Ascending aorta (tissue), 2 donors: Measurements from ENCODE around the gene PARK7. TPM values are rescaled to one million over a fixed set of nuclear protein-coding genes. Genes with fewer than 3 reads are reported as not detected.

ENCODE experiments used
- DNase-seq, 2 donors: peaks; one replicate each; pipeline ENCODE4 v3.0.0-alpha.2; 2019; ENCODE audit warnings: low spot score in 2 of 2
- H3K27ac ChIP-seq, 2 donors: fragments of 200-600 bp; sonication (generic); one replicate each; pipeline ENCODE4 v1.5.1; 2016 to 2017; ENCODE audit warnings: mild to moderate bottlenecking in 1 of 2
- H3K27me3 ChIP-seq: fragments of 200-600 bp; sonication (generic); one replicate; pipeline ENCODE4 v1.5.1; 2017
- H3K36me3 ChIP-seq, 2 donors: fragments of 200-600 bp; sonication (generic); one replicate each; pipeline ENCODE4 v1.5.1; 2016
- H3K4me1 ChIP-seq, 2 donors: fragments of 200-600 bp; sonication (generic); one replicate each; pipeline ENCODE4 v1.5.1; 2016 to 2017; ENCODE audit warnings: mild to moderate bottlenecking in 1 of 2
- H3K4me3 ChIP-seq, 2 donors: fragments of 200-600 bp; sonication (generic); one replicate each; pipeline ENCODE4 v1.5.1; 2016 to 2017; ENCODE audit warnings: mild to moderate bottlenecking in 1 of 2
- H3K9me3 ChIP-seq, 2 donors: fragments of 200-600 bp; sonication (generic); one replicate each; pipeline ENCODE4 v1.5.1; 2016
- CTCF ChIP-seq, 3 experiments: fragments of 200-600 bp in 2 of 3; fragments of 450-650 bp in 1 of 3; sonication (generic) in 2 of 3; IDR thresholded peaks; one replicate each; pipeline ENCODE4 v1.5.1; 2016 to 2019; ENCODE audit warnings: antibody characterized with exemption in 3 of 3, mild to moderate bottlenecking in 1 of 3, moderate library complexity in 1 of 3
- intact Hi-C: fragments of 100-400 bp; cut with DNase I; formaldehyde crosslinking; loops from one replicate; pipeline ENCODE4 v1.15.1; 2023
- total RNA-seq: library from RNA; depleted of rRNA; stranded (reverse); fragments of >200 nt; gene quantifications from one replicate; pipeline ENCODE4 v1.1.0, GENCODE V29; 2016

PARK7 gene
- total RNA-seq, 1 donor from 2014 or later = 103 TPM

GRCh38 chr1:7993593-7994479 lies 32.3 kb downstream of the PARK7 start:
- no peaks in the 10 kb centered on the region for H3K27me3 ChIP-seq
- H3K36me3 ChIP-seq = no peaks in the 10 kb centered on the region
- no peaks in the 10 kb centered on the region for H3K4me1 ChIP-seq
- no peak overlapping the region for H3K4me3 ChIP-seq
- no peak for TF ChIP-seq CTCF (IDR thresholded peaks at IDR 0.05)
- H3K9me3 ChIP-seq = no peaks in the 10 kb centered on the region
- no peak for DNase-seq
- intact Hi-C loops = no loop called here
- H3K27ac ChIP-seq = no peak overlapping the region

GRCh38 chr1:7994827-7995226 lies 33.3 kb downstream of the PARK7 start:
- DNase-seq = no peak
- H3K27me3 ChIP-seq = no peaks in the 10 kb centered on the region
- no peak overlapping the region for H3K4me3 ChIP-seq
- no peak for TF ChIP-seq CTCF (IDR thresholded peaks at IDR 0.05)
- no peaks in the 10 kb centered on the region for H3K4me1 ChIP-seq
- H3K27ac ChIP-seq = no peak overlapping the region
- no peaks in the 10 kb centered on the region for H3K36me3 ChIP-seq
- intact Hi-C loops = no loop called here
- H3K9me3 ChIP-seq = no peaks in the 10 kb centered on the region

DNA sequence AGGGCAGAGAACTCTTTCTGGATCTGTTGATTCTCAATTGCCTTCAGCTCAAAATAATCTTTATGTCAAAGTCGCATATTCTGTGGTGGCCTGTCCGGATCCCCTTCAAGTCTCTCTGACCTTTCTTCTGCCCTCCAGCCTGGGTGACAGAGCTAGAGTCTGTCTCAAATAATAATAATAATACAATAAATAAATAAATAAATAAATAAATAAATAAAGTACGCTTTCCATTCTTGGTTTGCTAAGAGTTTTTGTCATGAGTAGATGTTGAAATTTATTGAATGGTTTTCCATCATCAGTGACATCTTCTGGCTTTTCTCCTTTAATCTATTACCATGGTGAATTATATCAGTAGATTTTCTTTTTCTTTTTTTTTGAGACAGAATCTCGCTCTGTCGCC lies 33.9 kb downstream of the PARK7 start:
- no peak for TF ChIP-seq CTCF (IDR thresholded peaks at IDR 0.05)
- H3K27ac ChIP-seq = no peak overlapping the region
- DNase-seq = no peak
- no peak overlapping the region for H3K4me3 ChIP-seq
- H3K36me3 ChIP-seq = no peaks in the 10 kb centered on the region
- H3K27me3 ChIP-seq = no peaks in the 10 kb centered on the region
- no peaks in the 10 kb centered on the region for H3K9me3 ChIP-seq
- intact Hi-C loops = no loop called here
- no peaks in the 10 kb centered on the region for H3K4me1 ChIP-seq

DNA sequence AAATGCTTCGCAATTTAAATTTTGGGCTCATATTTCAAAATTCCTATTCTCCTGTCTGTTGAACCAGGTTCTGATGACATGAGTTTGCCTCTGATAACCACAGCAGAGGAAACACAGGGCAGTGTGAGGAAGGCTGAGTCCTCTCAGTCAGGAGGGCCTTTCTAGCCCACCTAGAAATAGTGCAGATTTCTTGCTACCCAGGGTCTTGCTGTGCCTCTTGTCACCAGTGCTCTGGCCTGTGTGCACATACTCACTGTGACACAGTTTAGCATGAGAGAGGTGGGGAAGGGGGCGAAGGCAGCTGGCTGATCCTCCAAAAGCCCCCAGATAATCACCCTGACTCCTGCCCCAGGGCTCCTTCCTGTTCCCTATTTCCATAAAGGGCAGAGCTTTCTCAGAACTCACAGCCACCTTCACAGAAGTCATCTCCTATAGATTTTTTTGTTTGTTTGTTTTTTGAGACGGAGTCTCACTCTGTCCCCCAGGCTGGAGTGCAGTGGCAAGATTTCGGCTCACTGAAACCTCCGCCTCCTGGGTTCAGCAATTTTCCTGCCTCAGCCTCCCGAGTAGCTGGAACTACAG lies 40.9 kb downstream of the PARK7 start:
- Histone ChIP-seq H3K9me3 (no peaks in the 10 kb centered on the region), H3K4me3 (no peak overlapping the region), H3K27me3 (no peaks in the 10 kb centered on the region), H3K27ac (no peak overlapping the region), H3K4me1 (peaks cover 0 to 22% of the 10 kb centered on the region in 2 donors), H3K36me3 (no peaks in the 10 kb centered on the region)
- no peak for TF ChIP-seq CTCF (IDR thresholded peaks at IDR 0.05)
- no peak for DNase-seq
- intact Hi-C loops = no loop called here

DNA sequence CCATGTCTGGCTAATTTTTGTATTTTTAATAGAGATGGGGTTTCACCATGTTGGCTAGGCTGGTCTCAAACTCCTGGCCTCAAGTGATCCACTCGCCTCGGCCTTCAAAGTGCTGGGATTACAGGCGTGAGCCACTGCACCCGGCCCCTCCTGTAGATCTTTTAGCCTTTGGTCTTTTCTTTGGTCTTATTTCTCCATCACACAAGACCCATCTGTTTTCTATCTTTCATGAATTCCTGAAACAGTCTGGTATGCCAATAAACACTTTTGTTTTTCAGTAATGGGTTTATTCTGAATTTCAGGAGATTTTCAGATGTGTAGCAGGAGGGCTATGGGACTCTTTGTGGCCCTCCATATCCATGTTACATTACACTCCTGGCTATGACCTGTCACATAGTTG lies 41.4 kb downstream of the PARK7 start:
- TF ChIP-seq CTCF (IDR thresholded peaks at IDR 0.05) = no peak
- no peaks in the 10 kb centered on the region for H3K36me3 ChIP-seq
- intact Hi-C loops = no loop called here

More for the DNA sequence above, 41.4 kb downstream of the PARK7 start:
- Histone ChIP-seq H3K9me3 (no peaks in the 10 kb centered on the region), H3K27me3 (no peaks in the 10 kb centered on the region), H3K27ac (no peak overlapping the region), H3K4me1 (peaks cover 0 to 22% of the 10 kb centered on the region in 2 donors), H3K4me3 (no peak overlapping the region)
- no peak for DNase-seq
